Choroid plexus epithelial cell (primary cell): Measurements from ENCODE around the gene CFAP299.

ENCODE experiments used
- DNase-seq: peaks from one replicate; pipeline ENCODE4 v3.0.0-alpha.2; 2010; ENCODE audit warnings: low read depth
- H3K4me3 ChIP-seq: 2 replicates; pipeline ENCODE4 v1.5.1; 2011; ENCODE audit warnings: low read depth, mild to moderate bottlenecking, control low read depth, low read length, moderate library complexity
- CTCF ChIP-seq: conservative IDR thresholded peaks from 2 replicates; pipeline ENCODE4 v1.5.1; 2011; ENCODE audit warnings: low read depth, mild to moderate bottlenecking, control low read depth, inconsistent platforms, low read length, moderate library complexity

The CFAP299 gene

GRCh38 chr4:80913381-80913780, 577.9 kb downstream of the CFAP299 start:
- no peak for DNase-seq
- no peak for TF ChIP-seq CTCF
- H3K4me3 ChIP-seq = no peak overlapping the region

- H3K4me3 ChIP-seq = no peak overlapping the region
- no peak for DNase-seq
- TF ChIP-seq CTCF = no peak
Observed at GRCh38 chr4:80916770-80917169, 581.2 kb downstream of the CFAP299 start.

- no peak for TF ChIP-seq CTCF
- DNase-seq = peak; percentile 72
- H3K4me3 ChIP-seq = no peak overlapping the region
Observed at GRCh38 chr4:80918004-80918403, 582.5 kb downstream of the CFAP299 start.

DNA sequence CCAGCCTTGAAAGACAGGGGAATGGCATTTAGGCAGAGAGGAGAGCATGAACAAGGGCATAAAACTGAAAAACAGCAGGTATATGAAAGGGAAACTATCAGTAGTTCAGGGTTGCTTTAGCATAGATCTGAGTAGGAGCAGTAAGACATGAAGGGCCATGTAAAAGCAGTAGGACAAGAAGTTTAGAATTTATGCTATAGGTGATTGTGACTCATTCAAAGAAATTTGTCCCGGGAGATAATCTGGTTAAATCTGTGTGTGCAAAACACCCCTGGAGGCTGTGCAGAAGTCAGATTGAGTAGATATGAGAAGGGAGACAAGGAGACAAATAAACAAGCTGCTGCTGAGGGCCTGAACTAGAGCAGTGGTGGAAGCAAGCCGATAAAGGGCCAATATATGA, 585.9 kb downstream of the CFAP299 start:
- TF ChIP-seq CTCF = no peak
- H3K4me3 ChIP-seq = no peak overlapping the region
- DNase-seq = no peak

DNA sequence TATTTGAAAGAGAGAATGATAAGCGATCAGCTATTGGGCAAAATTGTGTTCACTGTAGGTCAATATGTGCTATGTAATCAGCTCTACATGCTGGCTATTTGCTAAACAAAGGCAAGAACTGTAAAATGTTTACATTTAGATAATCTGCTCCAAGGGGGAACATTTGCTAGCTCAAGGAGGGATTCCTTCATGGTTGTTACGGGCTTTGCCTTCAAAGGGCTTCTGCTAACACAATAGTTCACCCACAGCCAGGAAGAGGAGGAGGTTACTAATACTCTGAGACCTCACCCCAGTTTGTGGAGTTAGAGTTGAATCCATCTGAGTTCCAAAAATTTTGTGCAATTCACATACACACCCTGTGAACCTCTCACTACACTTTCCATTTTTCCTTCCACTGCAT, 587.4 kb downstream of the CFAP299 start:
- no peak for TF ChIP-seq CTCF
- no peak overlapping the region for H3K4me3 ChIP-seq
- no peak for DNase-seq

DNA sequence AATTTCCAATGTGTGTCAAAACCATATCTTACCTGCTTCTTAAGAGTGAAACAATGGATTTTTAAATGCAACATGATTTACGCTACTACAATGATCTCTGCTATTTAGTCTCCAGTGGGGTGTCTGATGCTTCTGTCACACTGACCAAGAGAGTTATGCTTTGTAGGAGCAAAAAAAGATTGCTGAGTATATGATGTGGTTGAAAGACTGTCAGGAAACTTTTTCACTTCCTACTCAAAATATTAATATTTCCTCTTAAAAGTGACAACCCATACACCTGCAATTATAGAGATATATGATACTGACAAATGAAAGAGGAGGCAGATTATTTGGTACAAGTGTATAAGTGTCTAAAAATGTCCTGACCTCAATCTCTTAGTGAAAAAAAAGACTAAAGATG, 589.8 kb downstream of the CFAP299 start:
- TF ChIP-seq CTCF = no peak
- no peak overlapping the region for H3K4me3 ChIP-seq
- no peak for DNase-seq

DNA sequence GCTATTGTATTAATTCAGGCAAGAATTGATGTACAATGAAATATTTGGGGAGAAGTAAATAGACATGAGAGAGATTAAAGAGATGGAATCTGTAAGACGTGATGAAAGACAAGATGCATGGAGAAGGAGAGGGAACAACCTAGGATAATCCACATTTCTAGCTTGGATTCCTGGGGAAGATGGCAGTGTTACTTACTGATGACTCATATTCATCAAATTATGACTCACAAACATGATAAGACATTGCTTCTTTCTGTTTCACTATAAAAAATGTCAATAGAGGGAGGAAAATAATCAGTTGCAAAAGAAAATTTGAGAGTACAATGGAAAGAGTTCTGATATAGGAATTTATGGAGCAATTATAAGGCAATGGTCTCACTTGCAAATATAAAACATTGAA, 590.9 kb downstream of the CFAP299 start:
- peak; percentile 20 for DNase-seq
- TF ChIP-seq CTCF = no peak
- no peak overlapping the region for H3K4me3 ChIP-seq
